Hepatocyte (in vitro differentiated cells): ENCODE results near the gene MYBPH.

Source experiments
- EZH2phosphoT487 ChIP-seq: fragments of 200-600 bp; sonication (generic); IDR thresholded peaks from one replicate; pipeline ENCODE4 v1.6.1; 2018; ENCODE audit warnings: antibody characterized with exemption, mild to moderate bottlenecking, low read depth, moderate library complexity; ENCODE audit not compliant: unreplicated experiment, severe bottlenecking
- TF ChIP-seq, protein P1 (sequence below): fragments of 200-600 bp; sonication (generic); IDR thresholded peaks from 2 replicates; pipeline ENCODE4 v1.5.1; 2016; ENCODE audit warnings: antibody characterized with exemption, mild to moderate bottlenecking; ENCODE audit not compliant: poor library complexity

DNA sequence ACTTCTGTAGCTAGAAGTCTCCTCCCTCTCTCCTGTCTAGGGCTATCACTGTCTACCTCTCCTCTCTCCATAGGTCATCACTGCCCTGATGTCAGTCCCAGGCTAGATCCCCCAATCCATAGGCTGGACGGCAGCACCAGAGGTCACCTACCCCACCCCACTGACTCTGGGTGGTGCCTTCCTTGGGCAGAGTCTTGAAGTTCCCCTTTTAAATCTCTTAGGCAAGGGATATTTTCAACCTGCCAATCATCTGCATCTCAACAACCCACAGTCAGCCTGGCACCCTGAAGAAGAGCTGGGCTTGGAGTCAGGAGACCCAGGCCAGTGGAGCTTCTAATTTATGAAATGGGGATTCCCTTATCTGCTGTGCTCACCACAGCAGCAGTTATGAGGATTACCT, 13.2 kb downstream of the MYBPH start:
- TF ChIP-seq, protein P1, sequence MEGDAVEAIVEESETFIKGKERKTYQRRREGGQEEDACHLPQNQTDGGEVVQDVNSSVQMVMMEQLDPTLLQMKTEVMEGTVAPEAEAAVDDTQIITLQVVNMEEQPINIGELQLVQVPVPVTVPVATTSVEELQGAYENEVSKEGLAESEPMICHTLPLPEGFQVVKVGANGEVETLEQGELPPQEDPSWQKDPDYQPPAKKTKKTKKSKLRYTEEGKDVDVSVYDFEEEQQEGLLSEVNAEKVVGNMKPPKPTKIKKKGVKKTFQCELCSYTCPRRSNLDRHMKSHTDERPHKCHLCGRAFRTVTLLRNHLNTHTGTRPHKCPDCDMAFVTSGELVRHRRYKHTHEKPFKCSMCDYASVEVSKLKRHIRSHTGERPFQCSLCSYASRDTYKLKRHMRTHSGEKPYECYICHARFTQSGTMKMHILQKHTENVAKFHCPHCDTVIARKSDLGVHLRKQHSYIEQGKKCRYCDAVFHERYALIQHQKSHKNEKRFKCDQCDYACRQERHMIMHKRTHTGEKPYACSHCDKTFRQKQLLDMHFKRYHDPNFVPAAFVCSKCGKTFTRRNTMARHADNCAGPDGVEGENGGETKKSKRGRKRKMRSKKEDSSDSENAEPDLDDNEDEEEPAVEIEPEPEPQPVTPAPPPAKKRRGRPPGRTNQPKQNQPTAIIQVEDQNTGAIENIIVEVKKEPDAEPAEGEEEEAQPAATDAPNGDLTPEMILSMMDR, result no peak
- TF ChIP-seq EZH2phosphoT487, result no peak
